ENCODE results near the gene HNRNPLL. TPM values are rescaled to one million over a fixed set of nuclear protein-coding genes. Genes with fewer than 3 reads are reported as not detected.
"Not testable (repeated sequence)": the region's sequence is repeated elsewhere in the genome, so short reads cannot be mapped to it uniquely, and the experiment has no call there.

The HNRNPLL gene
- total and polyA plus RNA-seq, 4 experiments from 2014 or later, result 71.2 to 105 (median 88.9) TPM

- intact Hi-C loops (cut with micrococcal nuclease), result no loop called here
- Mint-ChIP-seq H3K4me3 (peak overlapping the region in 5 of 8 donors; percentile 43 to 82 (median 63)), H3K36me3 (no peaks in the 10 kb centered on the region), H3K9me3 (no peaks in the 10 kb centered on the region), H3K4me1 (peaks cover 16 to 53% (median 30%) of the 10 kb centered on the region in 4 donors), H3K27me3 (no peaks in the 10 kb centered on the region), H3K27ac (peak overlapping the region in 3 of 7 donors; percentile 43 to 60 (median 53))
- POLR2A ChIA-PET (ENCODE audit: partially characterized antibody), result interaction anchor here (0.9 to 4.3 kb wide), 12 partner anchors 10 to 140 kb away, joined by 3 to 38 read pairs (median 4); partner anchors contain the start of genes GALM and SRSF7
- CTCF ChIA-PET (ENCODE audit: partially characterized antibody), result interaction anchor here (0.8 to 2.2 kb wide), 10 partner anchors 8 to 114 kb away, joined by 3 to 8 read pairs (median 4); partner anchors contain the start of genes GALM and HNRNPLL
- H3K4me1 ChIP-seq (ENCODE audit: insufficient read depth, low read length), result peaks cover 43% of the 10 kb centered on the region
- peak overlapping the region in 1 of 2 donors; percentile 14 for H3K4me3 ChIP-seq (ENCODE audit: low read length in 2 of 2)
- no peak overlapping the region for H3K27ac ChIP-seq (ENCODE audit: low read depth, low read length)
- H3K9me3 ChIP-seq (ENCODE audit: control insufficient read depth in 1 of 2, low read length in 2 of 2), result no peaks in the 10 kb centered on the region
- H3K27me3 ChIP-seq (ENCODE audit: insufficient read depth, low read length), result no peaks in the 10 kb centered on the region
- H3K36me3 ChIP-seq (ENCODE audit: insufficient read depth, low read length), result no peaks in the 10 kb centered on the region
- DNase-seq, result peak in 1 of 5 donors; percentile 47
Observed at GRCh38 chr2:38610851-38611801, 8.4 kb upstream of the HNRNPLL start.

- intact Hi-C loops (cut with micrococcal nuclease), result loop anchor here (10.0 kb wide), 1 partner anchor 516 kb away; the partner anchor contains the start of gene SOS1
- H3K27ac Mint-ChIP-seq, result peak overlapping the region in 6 of 7 donors; percentile 31 to 75 (median 52)
- CTCF ChIA-PET (ENCODE audit: partially characterized antibody), result interaction anchor here (0.7 to 7.4 kb wide), 2 partner anchors 28 to 115 kb away, joined by 3 to 93 read pairs; no protein-coding TSS in a partner anchor
- H3K27ac ChIP-seq (ENCODE audit: low read depth, low read length); H3K4me3 ChIP-seq (ENCODE audit: low read length in 2 of 2); H3K27me3 ChIP-seq (ENCODE audit: insufficient read depth, low read length); H3K27me3 Mint-ChIP-seq; H3K9me3 Mint-ChIP-seq; H3K36me3 ChIP-seq (ENCODE audit: insufficient read depth, low read length); DNase-seq; H3K9me3 ChIP-seq (ENCODE audit: control insufficient read depth in 1 of 2, low read length in 2 of 2); H3K36me3 Mint-ChIP-seq: not testable (repeated sequence)
- H3K4me1 Mint-ChIP-seq, result peaks cover 22 to 62% (median 39%) of the 10 kb centered on the region in 4 donors
- H3K4me3 Mint-ChIP-seq, result peak overlapping the region in 2 of 8 donors; percentile 11 to 37
- POLR2A ChIA-PET (ENCODE audit: partially characterized antibody), result interaction anchor here (0.6 to 4.3 kb wide), 5 partner anchors 14 to 73 kb away, joined by 3 to 38 read pairs (median 5); partner anchors contain the start of gene GALM
- H3K4me1 ChIP-seq (ENCODE audit: insufficient read depth, low read length), result peaks cover 53% of the 10 kb centered on the region
Observed at GRCh38 chr2:38609246-38609645, 6.5 kb upstream of the HNRNPLL start.

GRCh38 chr2:38608755-38609154, 6.0 kb upstream of the HNRNPLL start:
- peaks cover 26 to 62% (median 43%) of the 10 kb centered on the region in 4 donors for H3K4me1 Mint-ChIP-seq
- no peak for DNase-seq
- peaks cover 0 to under 1% of the 10 kb centered on the region in 2 donors for H3K36me3 Mint-ChIP-seq
- H3K9me3 Mint-ChIP-seq, result no peaks in the 10 kb centered on the region
- POLR2A ChIA-PET (ENCODE audit: partially characterized antibody), result interaction anchor here (1.2 to 4.3 kb wide), 5 partner anchors 14 to 95 kb away, joined by 3 to 38 read pairs (median 6); partner anchors contain the start of gene GALM
- Histone ChIP-seq H3K27ac (ENCODE audit: low read depth, low read length) (no peak overlapping the region), H3K4me3 (ENCODE audit: low read length in 2 of 2) (no peak overlapping the region), H3K4me1 (ENCODE audit: insufficient read depth, low read length) (peaks cover 57% of the 10 kb centered on the region), H3K36me3 (ENCODE audit: insufficient read depth, low read length) (no peaks in the 10 kb centered on the region), H3K9me3 (ENCODE audit: control insufficient read depth in 1 of 2, low read length in 2 of 2) (no peaks in the 10 kb centered on the region), H3K27me3 (ENCODE audit: insufficient read depth, low read length) (no peaks in the 10 kb centered on the region)
- no peaks in the 10 kb centered on the region for H3K27me3 Mint-ChIP-seq
- intact Hi-C loops (cut with micrococcal nuclease), result loop anchor here (10.0 kb wide), 1 partner anchor 516 kb away; the partner anchor contains the start of gene SOS1
- peak overlapping the region in 3 of 8 donors; percentile 11 to 37 (median 25) for H3K4me3 Mint-ChIP-seq
- CTCF ChIA-PET (ENCODE audit: partially characterized antibody), result interaction anchor here (0.7 to 7.4 kb wide), 2 partner anchors 27 to 116 kb away, joined by 3 to 93 read pairs; no protein-coding TSS in a partner anchor
- peak overlapping the region in 6 of 7 donors; percentile 31 to 75 (median 52) for H3K27ac Mint-ChIP-seq

- H3K4me3 Mint-ChIP-seq, result no peak overlapping the region
- H3K4me1 ChIP-seq (ENCODE audit: insufficient read depth, low read length), result peaks cover 42% of the 10 kb centered on the region
- H3K9me3 ChIP-seq (ENCODE audit: control insufficient read depth in 1 of 2, low read length in 2 of 2), result no peaks in the 10 kb centered on the region
- H3K4me3 ChIP-seq (ENCODE audit: low read length in 2 of 2), result no peak overlapping the region
- intact Hi-C loops (cut with micrococcal nuclease), result loop anchor here (10.0 kb wide), 1 partner anchor 519 kb away; the partner anchor contains the start of gene SOS1
- H3K27me3 Mint-ChIP-seq, result peaks cover 0 to 2% of the 10 kb centered on the region in 2 donors
- H3K4me1 Mint-ChIP-seq, result peaks cover 25 to 47% (median 36%) of the 10 kb centered on the region in 4 donors
- no peaks in the 10 kb centered on the region for H3K9me3 Mint-ChIP-seq
- no peaks in the 10 kb centered on the region for H3K36me3 ChIP-seq (ENCODE audit: insufficient read depth, low read length)
- H3K36me3 Mint-ChIP-seq, result peaks cover 0 to 16% of the 10 kb centered on the region in 2 donors
- H3K27ac ChIP-seq (ENCODE audit: low read depth, low read length), result no peak overlapping the region
- peak overlapping the region in 5 of 7 donors; percentile 8 to 81 (median 65) for H3K27ac Mint-ChIP-seq
- POLR2A ChIA-PET (ENCODE audit: partially characterized antibody), result interaction anchor here (0.7 to 19.5 kb wide), 8 partner anchors 12 to 144 kb away, joined by 3 to 332 read pairs (median 75); partner anchors contain the start of genes GALM and SRSF7
- DNase-seq, result no peak
- CTCF ChIA-PET (ENCODE audit: partially characterized antibody), result interaction anchor here (0.7 to 14.1 kb wide), 24 partner anchors 8 to 198 kb away, joined by 3 to 268 read pairs (median 4); partner anchors contain the start of gene GALM
- H3K27me3 ChIP-seq (ENCODE audit: insufficient read depth, low read length), result no peaks in the 10 kb centered on the region
Observed at GRCh38 chr2:38605298-38605830, 2.6 kb upstream of the HNRNPLL start.

GRCh38 chr2:38603402-38604290, 918 bp upstream of the HNRNPLL start:
- Mint-ChIP-seq H3K27ac (peak overlapping the region; percentile 81 to 99 (median 97)), H3K4me1 (peaks cover 26 to 45% (median 35%) of the 10 kb centered on the region in 4 donors), H3K36me3 (peaks cover 0 to 20% of the 10 kb centered on the region in 2 donors), H3K27me3 (peaks cover 0 to 2% of the 10 kb centered on the region in 2 donors), H3K9me3 (no peaks in the 10 kb centered on the region), H3K4me3 (peak overlapping the region; percentile 92 to 98 (median 96))
- H3K27ac ChIP-seq (ENCODE audit: low read depth, low read length), result peak overlapping the region; percentile 89
- peaks cover 42% of the 10 kb centered on the region for H3K4me1 ChIP-seq (ENCODE audit: insufficient read depth, low read length)
- no peaks in the 10 kb centered on the region for H3K36me3 ChIP-seq (ENCODE audit: insufficient read depth, low read length)
- no peaks in the 10 kb centered on the region for H3K9me3 ChIP-seq (ENCODE audit: control insufficient read depth in 1 of 2, low read length in 2 of 2)
- no peaks in the 10 kb centered on the region for H3K27me3 ChIP-seq (ENCODE audit: insufficient read depth, low read length)
- intact Hi-C loops (cut with micrococcal nuclease), result loop anchor here (1.0 to 10.0 kb wide), 11 partner anchors 9 to 521 kb away; partner anchors contain the start of genes SOS1 and SRSF7
- ChIA-PET CTCF (ENCODE audit: partially characterized antibody) (interaction anchor here (0.6 to 14.1 kb wide), 28 partner anchors 8 to 138 kb away, joined by 3 to 268 read pairs (median 8); partner anchors contain the start of gene GALM), POLR2A (ENCODE audit: partially characterized antibody) (interaction anchor here (0.6 to 19.5 kb wide), 28 partner anchors 9 to 146 kb away, joined by 3 to 332 read pairs (median 5); partner anchors contain the start of genes GALM and SRSF7)
- peak in 4 of 5 donors; percentile 86 to 88 (median 88) for DNase-seq
- peak overlapping the region; percentile 64 to 71 for H3K4me3 ChIP-seq (ENCODE audit: low read length in 2 of 2)
